Endodermal cell (in vitro differentiated cells): ENCODE measurements around the gene PLOD2. TPM values are rescaled to one million over a fixed set of nuclear protein-coding genes. Genes with fewer than 3 reads are reported as not detected.

Experiments used
- DNase-seq: peaks from one replicate; pipeline ENCODE4 v3.0.0-alpha.2; 2017
- H3K27ac ChIP-seq: 2 replicates; pipeline ENCODE4 v1.5.1; 2013; ENCODE audit warnings: mild to moderate bottlenecking, low read depth, low read length, moderate library complexity
- H3K27me3 ChIP-seq: 2 replicates; pipeline ENCODE4 v1.6.1; 2013; ENCODE audit warnings: mild to moderate bottlenecking, low read length, moderate library complexity; ENCODE audit not compliant: insufficient read depth, control insufficient read depth, poor library complexity, severe bottlenecking
- H3K36me3 ChIP-seq: 2 replicates; pipeline ENCODE4 v1.7.0; 2013; ENCODE audit warnings: mild to moderate bottlenecking, low read length, moderate library complexity; ENCODE audit not compliant: control insufficient read depth, insufficient read depth
- H3K4me1 ChIP-seq: one replicate; pipeline ENCODE4 v1.7.0; 2013; ENCODE audit warnings: low read length; ENCODE audit not compliant: control insufficient read depth, insufficient read depth
- H3K4me3 ChIP-seq: 2 replicates; pipeline ENCODE4 v1.5.1; 2013; ENCODE audit warnings: mild to moderate bottlenecking, low read length, moderate library complexity
- H3K9ac ChIP-seq: 2 replicates; pipeline ENCODE4 v1.6.1; 2013; ENCODE audit warnings: mild to moderate bottlenecking, low read length, moderate library complexity; ENCODE audit not compliant: poor library complexity, severe bottlenecking; ENCODE audit errors: extremely low read depth
- H3K9me3 ChIP-seq: 2 replicates; pipeline ENCODE4 v1.6.1; 2013; ENCODE audit warnings: mild to moderate bottlenecking, low read length, moderate library complexity; ENCODE audit not compliant: control insufficient read depth
- H3K27ac Mint-ChIP-seq: 2 replicates; pipeline ENCODE4 v1.8.0; 2020; ENCODE audit warnings: mixed read lengths
- H3K27me3 Mint-ChIP-seq: 2 replicates; pipeline ENCODE4 v1.8.0; 2021; ENCODE audit warnings: mild to moderate bottlenecking, mixed read lengths; ENCODE audit not compliant: insufficient read depth
- H3K36me3 Mint-ChIP-seq: 2 replicates; pipeline ENCODE4 v1.8.0; 2020; ENCODE audit warnings: low read depth, mixed read lengths
- H3K4me1 Mint-ChIP-seq: 2 replicates; pipeline ENCODE4 v1.8.0; 2020; ENCODE audit warnings: mixed read lengths
- H3K4me3 Mint-ChIP-seq: 2 replicates; pipeline ENCODE4 v1.8.0; 2020; ENCODE audit warnings: mild to moderate bottlenecking, moderate library complexity, mixed read lengths
- H3K9me3 Mint-ChIP-seq: 2 replicates; pipeline ENCODE4 v1.8.0; 2020; ENCODE audit warnings: mild to moderate bottlenecking, mixed read lengths
- CTCF ChIP-seq: fragments of 200-600 bp; sonication (generic); conservative IDR thresholded peaks from 2 replicates; pipeline ENCODE4 v1.5.0; 2021; ENCODE audit warnings: antibody characterized with exemption, mild to moderate bottlenecking
- WGBS, 2 experiments: methylation state at CpG; one replicate each; pipeline versions ENCODE4 v1.1.5 to v1.1.7; 2013; ENCODE audit warnings: missing lambda C conversion rate in 2 of 2, mixed read lengths in 1 of 2; ENCODE audit not compliant: insufficient coverage in 1 of 2, insufficient read length in 1 of 2; 5-methylcytosine and 5-hydroxymethylcytosine counted together
- total RNA-seq, 2 donors: library from RNA; stranded (reverse); fragmentation: NEBNext Ultra II Directional in 1 of 2; extraction: Animal tissue kit (Norgen Biotek cat#: 25700) in 1 of 2; gene quantifications; 2 replicates in 1 of 2; 3 replicates in 1 of 2; pipeline ENCODE4 v1.2.1, GENCODE V29; 2021

PLOD2 gene
- total RNA-seq, 2 donors from 2014 or later, result 37.9 to 65.5 TPM

GRCh38 chr3:146019508-146019907 lies 141.5 kb downstream of the PLOD2 start:
- WGBS, 2 experiments, result 90 to 96% methylated on average over 4 of the region's 4 CpGs

More at GRCh38 chr3:146019508-146019907, 141.5 kb downstream of the PLOD2 start:
- TF ChIP-seq CTCF, result no peak
- Mint-ChIP-seq H3K9me3 (peaks cover 1% of the 10 kb centered on the region), H3K27me3 (no peaks in the 10 kb centered on the region), H3K4me3 (no peak overlapping the region), H3K36me3 (no peaks in the 10 kb centered on the region), H3K4me1 (no peaks in the 10 kb centered on the region), H3K27ac (no peak overlapping the region)
- no peak overlapping the region for H3K27ac ChIP-seq
- no peaks in the 10 kb centered on the region for H3K36me3 ChIP-seq
- no peaks in the 10 kb centered on the region for H3K4me1 ChIP-seq
- H3K4me3 ChIP-seq, result no peak overlapping the region
- no peak overlapping the region for H3K9ac ChIP-seq
- no peak for DNase-seq
- no peaks in the 10 kb centered on the region for H3K9me3 ChIP-seq
- H3K27me3 ChIP-seq, result no peaks in the 10 kb centered on the region

Other genes starting within 250 kb of the PLOD2 start
- gene PLSCR4, start 89.9 kb upstream of the PLOD2 start, total RNA-seq, result 10 to 100 TPM in 1 of 2 donors, 1 to 10 TPM in 1; 9.3 to 12.3 TPM